ENCODE results near the gene HPGD.

HPGD gene

DNA sequence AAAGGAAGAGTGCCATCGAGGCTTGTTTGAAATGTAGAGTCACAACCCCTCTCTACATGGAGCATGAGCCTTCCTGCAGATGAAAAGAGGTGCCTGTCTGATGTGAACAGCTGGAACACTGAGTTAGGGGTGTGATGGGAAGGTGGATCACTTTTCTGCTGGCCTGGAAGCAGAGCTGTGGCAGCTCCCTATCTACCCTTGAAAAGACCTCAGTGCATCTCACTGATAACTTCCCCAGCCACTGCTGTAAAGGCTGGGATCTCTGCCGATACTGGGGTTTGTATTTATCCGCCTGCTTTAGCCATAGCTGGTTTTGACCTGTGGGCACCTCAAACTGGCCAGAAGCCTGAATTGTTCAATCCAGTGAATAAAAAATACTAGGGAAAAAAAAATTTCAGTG lies 46.8 kb downstream of the HPGD start:
- DNase-seq (no peak), ATAC-seq (replicated peaks) (no peak)
- Mint-ChIP-seq H3K27me3 (peaks cover 4 to 8% of the 10 kb centered on the region in 2 donors), H3K27ac (no peak overlapping the region), H3K4me1 (no peaks in the 10 kb centered on the region), H3K4me3 (no peak overlapping the region), H3K9me3 (no peaks in the 10 kb centered on the region), H3K36me3 (no peaks in the 10 kb centered on the region)

DNA sequence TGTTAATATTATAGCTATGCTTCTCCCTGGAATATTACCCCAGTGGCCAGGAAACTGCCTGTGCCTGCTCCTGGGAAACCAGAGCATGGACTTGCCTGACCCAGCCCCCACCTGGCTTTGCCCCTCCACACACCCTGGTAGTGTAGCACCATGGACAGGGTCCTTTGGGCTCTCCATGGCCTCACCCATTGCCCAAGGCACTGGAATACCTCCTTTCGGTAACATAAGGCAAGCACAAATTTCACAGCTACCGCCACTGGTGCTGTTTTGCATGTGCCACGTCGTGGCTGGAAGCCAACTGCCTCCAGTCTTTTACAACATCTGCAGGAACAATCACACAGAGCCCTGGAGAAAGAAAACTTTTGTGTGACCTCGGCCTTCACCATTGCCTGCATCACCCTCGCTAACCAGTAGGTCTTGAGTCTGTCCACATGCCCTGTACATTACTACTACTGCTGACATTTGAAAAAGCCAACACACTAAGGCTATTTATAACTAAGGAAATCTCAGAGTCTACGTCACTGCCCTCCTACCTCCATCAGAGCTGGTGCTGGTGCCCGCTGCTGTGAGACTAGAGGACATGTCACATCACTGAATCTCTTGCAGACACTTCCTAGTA lies 47.7 kb downstream of the HPGD start:
- ATAC-seq (replicated peaks) (peak in 1 of 2 donors; percentile 10), DNase-seq (no peak)
- Mint-ChIP-seq H3K27me3 (peaks cover 0 to 8% of the 10 kb centered on the region in 2 donors), H3K4me1 (no peaks in the 10 kb centered on the region), H3K36me3 (no peaks in the 10 kb centered on the region), H3K9me3 (peaks cover 0 to under 1% of the 10 kb centered on the region in 2 donors), H3K27ac (no peak overlapping the region), H3K4me3 (no peak overlapping the region)

- no peak for ATAC-seq (replicated peaks)
- Mint-ChIP-seq H3K27me3 (peaks cover 0 to 4% of the 10 kb centered on the region in 2 donors), H3K27ac (no peak overlapping the region), H3K36me3 (no peaks in the 10 kb centered on the region), H3K4me1 (no peaks in the 10 kb centered on the region), H3K4me3 (no peak overlapping the region), H3K9me3 (peaks cover 0 to 8% of the 10 kb centered on the region in 2 donors)
- DNase-seq = no peak
Measured at GRCh38 chr4:174467107-174467506, 55.2 kb downstream of the HPGD start.

DNA sequence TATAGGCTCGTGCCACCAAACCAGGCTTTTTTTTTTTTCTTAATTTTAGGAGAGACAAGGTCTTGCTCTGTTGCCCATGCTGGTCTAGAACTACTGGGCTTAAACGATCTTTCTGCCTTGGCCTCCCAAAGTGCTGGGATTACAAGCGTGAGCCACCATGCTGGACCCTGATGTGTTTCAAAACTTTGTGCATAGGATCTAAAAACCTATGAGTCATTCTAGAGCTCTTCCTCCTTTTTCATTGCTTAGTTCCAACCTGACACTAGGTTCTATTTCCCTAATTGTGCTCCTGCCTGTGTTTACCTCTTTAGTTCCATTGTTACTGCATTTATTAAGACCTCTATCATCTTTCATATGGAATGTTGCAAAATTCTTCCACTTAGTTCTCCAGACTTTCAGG lies 57.3 kb downstream of the HPGD start:
- Mint-ChIP-seq H3K4me1 (no peaks in the 10 kb centered on the region), H3K27me3 (peaks cover 0 to 4% of the 10 kb centered on the region in 2 donors), H3K4me3 (no peak overlapping the region), H3K27ac (no peak overlapping the region), H3K36me3 (no peaks in the 10 kb centered on the region), H3K9me3 (peaks cover 0 to 10% of the 10 kb centered on the region in 2 donors)
- DNase-seq = no peak
- ATAC-seq (replicated peaks) = no peak

- Mint-ChIP-seq H3K36me3 (no peaks in the 10 kb centered on the region), H3K27me3 (peaks cover 0 to 15% of the 10 kb centered on the region in 2 donors), H3K4me1 (no peaks in the 10 kb centered on the region), H3K4me3 (no peak overlapping the region), H3K27ac (no peak overlapping the region), H3K9me3 (peaks cover 0 to 8% of the 10 kb centered on the region in 2 donors)
- ATAC-seq (replicated peaks) = no peak
- no peak for DNase-seq
Measured at GRCh38 chr4:174461466-174462106, 60.7 kb downstream of the HPGD start.

GRCh38 chr4:174460684-174461083 lies 61.6 kb downstream of the HPGD start:
- DNase-seq (no peak), ATAC-seq (replicated peaks) (no peak)
- no peak overlapping the region for H3K4me3 Mint-ChIP-seq

GRCh38 chr4:174457468-174457867 lies 64.8 kb downstream of the HPGD start:
- H3K27ac Mint-ChIP-seq = no peak overlapping the region
- DNase-seq = no peak
- H3K27me3 Mint-ChIP-seq = peaks cover 0 to 11% of the 10 kb centered on the region in 2 donors
- H3K36me3 Mint-ChIP-seq = no peaks in the 10 kb centered on the region
- peaks cover 0 to 2% of the 10 kb centered on the region in 2 donors for H3K9me3 Mint-ChIP-seq
- no peaks in the 10 kb centered on the region for H3K4me1 Mint-ChIP-seq
- no peak overlapping the region for H3K4me3 Mint-ChIP-seq
- ATAC-seq (replicated peaks) = no peak

More at GRCh38 chr4:174460684-174461083, 61.6 kb downstream of the HPGD start:
- no peaks in the 10 kb centered on the region for H3K36me3 Mint-ChIP-seq
- H3K27ac Mint-ChIP-seq = no peak overlapping the region
- H3K9me3 Mint-ChIP-seq = peaks cover 0 to 8% of the 10 kb centered on the region in 2 donors
- no peaks in the 10 kb centered on the region for H3K4me1 Mint-ChIP-seq
- H3K27me3 Mint-ChIP-seq = peaks cover 0 to 15% of the 10 kb centered on the region in 2 donors

DNA sequence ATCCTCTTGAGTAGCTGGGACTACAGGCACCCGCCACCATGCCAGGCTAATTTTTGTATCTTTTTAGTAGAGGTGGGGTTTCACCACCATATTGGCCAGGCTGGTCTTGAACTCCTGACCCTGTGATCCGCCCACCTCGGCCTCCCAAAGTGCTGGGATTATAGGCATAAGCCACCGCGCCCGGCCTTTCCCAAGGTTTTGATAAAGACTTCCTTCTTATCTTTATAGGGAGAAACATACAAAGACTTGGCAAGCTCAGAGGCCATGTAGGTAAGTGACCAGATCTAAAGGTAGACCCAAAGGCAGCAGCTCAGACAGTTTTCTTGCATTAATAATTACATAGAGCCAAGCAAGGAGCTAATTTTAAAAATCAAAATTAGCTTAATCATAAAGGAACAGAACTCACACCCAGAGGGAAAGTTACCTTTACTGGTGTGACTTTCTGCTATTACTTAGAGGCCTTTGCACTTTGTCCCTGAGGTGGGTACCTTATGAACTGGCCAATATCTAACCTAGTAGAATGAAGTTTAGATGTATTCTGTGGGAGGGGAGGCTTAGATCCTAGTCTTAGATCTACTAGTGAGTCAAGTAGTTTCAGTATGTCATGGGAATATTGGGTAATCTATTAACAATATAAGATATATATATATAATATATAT lies 67.3 kb downstream of the HPGD start:
- no peak overlapping the region for H3K27ac Mint-ChIP-seq
- ATAC-seq (replicated peaks) (no peak), DNase-seq (no peak)
- H3K27me3 Mint-ChIP-seq = peaks cover 0 to 11% of the 10 kb centered on the region in 2 donors
- no peaks in the 10 kb centered on the region for H3K9me3 Mint-ChIP-seq
- H3K36me3 Mint-ChIP-seq = no peaks in the 10 kb centered on the region
- H3K4me1 Mint-ChIP-seq = no peaks in the 10 kb centered on the region
- H3K4me3 Mint-ChIP-seq = no peak overlapping the region

- ATAC-seq (replicated peaks) = no peak
Measured at GRCh38 chr4:174451718-174452296, 70.5 kb downstream of the HPGD start.

GRCh38 chr4:174450786-174451125 lies 71.5 kb downstream of the HPGD start:
- Mint-ChIP-seq H3K27me3 (peaks cover 0 to 3% of the 10 kb centered on the region in 2 donors), H3K36me3 (no peaks in the 10 kb centered on the region), H3K4me3 (no peak overlapping the region), H3K27ac (no peak overlapping the region), H3K4me1 (no peaks in the 10 kb centered on the region), H3K9me3 (peaks cover 0 to 3% of the 10 kb centered on the region in 2 donors)
- DNase-seq (no peak), ATAC-seq (replicated peaks) (no peak)

More at GRCh38 chr4:174451718-174452296, 70.5 kb downstream of the HPGD start:
- Mint-ChIP-seq H3K4me3 (no peak overlapping the region), H3K27me3 (no peaks in the 10 kb centered on the region), H3K36me3 (no peaks in the 10 kb centered on the region), H3K4me1 (no peaks in the 10 kb centered on the region), H3K27ac (no peak overlapping the region), H3K9me3 (no peaks in the 10 kb centered on the region)
- no peak for DNase-seq

DNA sequence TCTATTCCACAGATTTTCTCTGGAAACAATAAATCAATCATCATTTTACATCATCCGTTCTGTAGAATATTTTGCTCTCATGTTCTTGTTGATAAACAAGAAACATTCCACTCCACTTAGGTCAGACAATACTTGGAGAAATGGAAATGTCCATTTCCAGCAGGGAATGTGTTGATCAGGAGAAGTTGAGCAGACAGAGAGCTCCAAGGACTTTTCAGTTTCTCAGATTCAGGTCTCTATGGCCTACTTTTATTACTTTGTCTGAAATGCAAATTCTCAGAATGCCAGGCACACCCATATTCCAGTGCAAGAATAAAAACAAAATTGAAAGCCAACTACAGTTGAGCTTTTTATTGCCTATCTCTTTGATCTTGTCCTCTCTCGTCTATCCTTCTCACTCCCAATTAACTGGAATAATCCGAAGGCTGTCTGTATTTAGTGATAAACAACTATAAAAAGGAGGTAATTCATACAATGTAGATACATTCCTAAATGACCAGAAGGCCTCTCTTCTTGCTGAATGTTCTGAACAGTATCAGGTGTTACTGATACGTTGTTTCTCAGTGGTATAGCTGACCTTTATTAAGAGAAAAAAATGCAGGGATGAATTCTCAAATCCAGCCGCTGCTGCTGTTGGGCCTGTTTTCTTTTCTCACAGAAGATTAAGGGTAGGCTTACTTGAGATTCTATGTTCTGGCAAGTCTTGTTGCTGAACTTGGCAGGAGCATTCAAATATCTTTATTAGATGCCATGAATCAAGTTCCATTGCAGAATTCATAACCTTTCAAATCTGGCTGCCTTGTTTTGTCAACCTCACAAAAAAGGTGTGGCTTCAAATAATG lies 72.1 kb downstream of the HPGD start:
- ATAC-seq (replicated peaks) (no peak), DNase-seq (no peak)
- no peaks in the 10 kb centered on the region for H3K4me1 Mint-ChIP-seq
- H3K36me3 Mint-ChIP-seq = no peaks in the 10 kb centered on the region
- no peak overlapping the region for H3K27ac Mint-ChIP-seq
- no peak overlapping the region for H3K4me3 Mint-ChIP-seq
- peaks cover 0 to 3% of the 10 kb centered on the region in 2 donors for H3K9me3 Mint-ChIP-seq
- peaks cover 0 to 3% of the 10 kb centered on the region in 2 donors for H3K27me3 Mint-ChIP-seq

GRCh38 chr4:174449152-174449551 lies 73.1 kb downstream of the HPGD start:
- H3K36me3 Mint-ChIP-seq = no peaks in the 10 kb centered on the region
- H3K4me1 Mint-ChIP-seq = no peaks in the 10 kb centered on the region
- peaks cover 0 to 3% of the 10 kb centered on the region in 2 donors for H3K27me3 Mint-ChIP-seq
- no peak overlapping the region for H3K4me3 Mint-ChIP-seq
- H3K9me3 Mint-ChIP-seq = peaks cover 0 to 3% of the 10 kb centered on the region in 2 donors
- DNase-seq = no peak
- no peak for ATAC-seq (replicated peaks)
- no peak overlapping the region for H3K27ac Mint-ChIP-seq

DNA sequence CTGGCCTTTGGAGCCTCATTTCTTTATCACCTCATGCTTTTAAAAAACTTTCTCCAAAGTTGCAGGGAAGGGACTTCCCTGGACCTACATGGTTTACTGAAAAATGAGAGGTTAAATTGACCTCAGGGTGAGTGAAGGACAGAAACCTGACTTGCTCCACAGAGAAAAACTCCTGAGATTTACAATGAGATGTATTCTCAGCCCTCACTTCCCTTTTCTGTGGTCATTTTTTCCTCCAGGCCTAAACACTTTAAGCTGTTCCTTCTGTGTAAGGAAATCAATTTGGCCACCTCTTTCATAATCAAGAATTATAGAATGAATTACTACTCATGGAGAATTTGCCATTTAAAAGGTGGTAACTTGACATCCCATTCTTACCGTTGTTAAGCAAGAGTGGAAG lies 77.9 kb downstream of the HPGD start:
- H3K4me1 Mint-ChIP-seq = no peaks in the 10 kb centered on the region
- no peak overlapping the region for H3K27ac Mint-ChIP-seq
- DNase-seq (no peak), ATAC-seq (replicated peaks) (no peak)
- peaks cover 10 to 12% of the 10 kb centered on the region in 2 donors for H3K9me3 Mint-ChIP-seq
- H3K4me3 Mint-ChIP-seq = no peak overlapping the region
- peaks cover 0 to 3% of the 10 kb centered on the region in 2 donors for H3K27me3 Mint-ChIP-seq
- no peaks in the 10 kb centered on the region for H3K36me3 Mint-ChIP-seq

All from stimulated activated naive B cell treated with anti-CD40 and anti-IgM and Interleukin-4, amounts not matched to agents 10 μg/mL and 1 μg/mL and 100 μg/mL, for 72 hours (primary cell).